ENCODE data around the gene KRT16. TPM values are rescaled to one million over a fixed set of nuclear protein-coding genes. Genes with fewer than 3 reads are reported as not detected.

KRT16 gene
- polyA plus RNA-seq, 1 experiment, result not detected

- Histone ChIP-seq H3K27me3 (ENCODE audit: control insufficient read depth, insufficient read depth, low read length) (peaks cover 3% of the 10 kb centered on the region), H3K9me3 (ENCODE audit: control insufficient read depth, insufficient read depth, low read length) (no peaks in the 10 kb centered on the region), H3K27ac (ENCODE audit: low read depth, low read length) (no peak overlapping the region), H3K4me3 (ENCODE audit: low read depth, low read length) (no peak overlapping the region)
- DNase-seq (ENCODE audit: low read depth, low spot score), result no peak
- CTCF ChIA-PET, result interaction anchor here (0.6 to 10.4 kb wide), 4 partner anchors 13 to 795 kb away, joined by 4 to 285 read pairs (median 128); no protein-coding TSS in a partner anchor
- TF ChIP-seq CTCF (IDR thresholded peaks at IDR 0.05; ENCODE audit: low read depth, low read length), result no peak
- POLR2A ChIA-PET, result no interaction called here
Measured at GRCh38 chr17:41650794-41651624, 38.4 kb upstream of the KRT16 start.

GRCh38 chr17:41649923-41650519 is 37.5 kb upstream of the KRT16 start:
- no peak for TF ChIP-seq CTCF (IDR thresholded peaks at IDR 0.05; ENCODE audit: low read depth, low read length)
- Histone ChIP-seq H3K9me3 (ENCODE audit: control insufficient read depth, insufficient read depth, low read length) (no peaks in the 10 kb centered on the region), H3K27me3 (ENCODE audit: control insufficient read depth, insufficient read depth, low read length) (peaks cover 3% of the 10 kb centered on the region), H3K4me3 (ENCODE audit: low read depth, low read length) (no peak overlapping the region), H3K27ac (ENCODE audit: low read depth, low read length) (no peak overlapping the region)
- POLR2A ChIA-PET, result no interaction called here
- DNase-seq (ENCODE audit: low read depth, low spot score), result no peak
- CTCF ChIA-PET, result interaction anchor here (1.3 to 10.4 kb wide), 10 partner anchors 14 to 847 kb away, joined by 6 to 285 read pairs (median 14); no protein-coding TSS in a partner anchor

- CTCF ChIA-PET, result interaction anchor here (0.5 to 10.4 kb wide), 121 partner anchors 9 to 1099 kb away, joined by 3 to 285 read pairs (median 4); partner anchors contain the start of genes EIF1, KRT10, KRT12 and KRT17
Measured at GRCh38 chr17:41648411-41649195, 36.0 kb upstream of the KRT16 start.

GRCh38 chr17:41647940-41648410 is 35.4 kb upstream of the KRT16 start:
- ChIA-PET POLR2A (interaction anchor here (0.6 to 1.0 kb wide), 3 partner anchors 40 to 830 kb away, joined by 3 to 6 read pairs (median 3); partner anchors contain the start of gene EIF1), CTCF (interaction anchor here (0.6 to 10.4 kb wide), 80 partner anchors 8 to 1094 kb away, joined by 3 to 285 read pairs (median 6); partner anchors contain the start of genes KRT10, KRT12, KRT17 and KRT20)
- Histone ChIP-seq H3K27me3 (ENCODE audit: control insufficient read depth, insufficient read depth, low read length) (peaks cover 3% of the 10 kb centered on the region), H3K9me3 (ENCODE audit: control insufficient read depth, insufficient read depth, low read length) (no peaks in the 10 kb centered on the region), H3K4me3 (ENCODE audit: low read depth, low read length) (peak overlapping the region; percentile 55), H3K27ac (ENCODE audit: low read depth, low read length) (peak overlapping the region; percentile 21)
- DNase-seq (ENCODE audit: low read depth, low spot score), result peak; percentile 24
- peak; percentile 89 for TF ChIP-seq CTCF (IDR thresholded peaks at IDR 0.05; ENCODE audit: low read depth, low read length)

More at GRCh38 chr17:41648411-41649195, 36.0 kb upstream of the KRT16 start:
- Histone ChIP-seq H3K27me3 (ENCODE audit: control insufficient read depth, insufficient read depth, low read length) (peaks cover 3% of the 10 kb centered on the region), H3K4me3 (ENCODE audit: low read depth, low read length) (peak overlapping the region; percentile 55), H3K27ac (ENCODE audit: low read depth, low read length) (peak overlapping the region; percentile 47), H3K9me3 (ENCODE audit: control insufficient read depth, insufficient read depth, low read length) (no peaks in the 10 kb centered on the region)
- DNase-seq (ENCODE audit: low read depth, low spot score), result peak; percentile 61
- peak; percentile 93 for TF ChIP-seq CTCF (IDR thresholded peaks at IDR 0.05; ENCODE audit: low read depth, low read length)
- POLR2A ChIA-PET, result interaction anchor here (0.6 to 1.0 kb wide), 6 partner anchors 14 to 1001 kb away, joined by 3 to 6 read pairs (median 3); partner anchors contain the start of genes EIF1 and SMARCE1
